Mammary epithelial cell (primary cell): ENCODE results near the gene VAPA.

Source experiments
- CTCF ChIP-seq, 2 donors: IDR thresholded peaks in 1 of 2; conservative IDR thresholded peaks in 1 of 2; 2 replicates each; pipeline ENCODE4 v1.5.1; 2011 to 2012; ENCODE audit warnings: inconsistent platforms in 2 of 2, low read length in 2 of 2, mild to moderate bottlenecking in 2 of 2, control low read depth in 1 of 2, low read depth in 1 of 2; ENCODE audit not compliant: insufficient read depth in 1 of 2; ENCODE audit errors: extremely low read depth in 1 of 2
- EZH2 ChIP-seq: IDR thresholded peaks from 2 replicates; pipeline ENCODE4 v1.6.1; 2012; ENCODE audit warnings: low read length, inconsistent platforms, borderline replicate concordance

- TF ChIP-seq EZH2, result no peak
- no peak for TF ChIP-seq CTCF (conservative IDR thresholded peaks at IDR 0.05 in 1 of 2, IDR thresholded peaks at IDR 0.05 in 1 of 2; ENCODE audit: extremely low read depth in 1 of 2, insufficient read depth in 1 of 2, low read depth in 1 of 2, low read length in 2 of 2)
Observed at GRCh38 chr18:9874728-9875127, 39.1 kb upstream of the VAPA start.
